HG03469 (cell line): ENCODE data around the gene STUB1.

Experiments used
- ATAC-seq: cut with Tn5 transposase; IDR thresholded peaks from one replicate; pipeline ENCODE4 v1.9.1; 2021; ENCODE audit warnings: mild to moderate bottlenecking, moderate library complexity, moderate number of reproducible peaks; ENCODE audit not compliant: unreplicated experiment

STUB1 gene

DNA sequence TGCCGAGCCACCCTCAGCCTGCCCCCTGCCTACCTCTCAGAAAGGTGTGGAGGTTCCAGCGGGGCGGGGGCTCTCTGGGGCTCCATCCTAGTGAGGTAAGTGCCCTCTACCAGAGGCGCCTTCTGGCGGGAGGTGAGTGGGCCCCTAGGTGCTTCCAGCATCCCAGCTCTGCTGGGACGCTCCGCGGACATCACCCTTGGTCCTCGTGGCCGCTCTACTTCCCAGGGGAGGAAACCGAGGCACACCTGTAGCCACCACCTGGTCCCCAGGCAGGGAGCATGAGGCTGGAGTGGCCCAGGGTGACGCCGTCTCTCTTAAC is 37.2 kb upstream of the STUB1 start:
- ATAC-seq, result no peak

DNA sequence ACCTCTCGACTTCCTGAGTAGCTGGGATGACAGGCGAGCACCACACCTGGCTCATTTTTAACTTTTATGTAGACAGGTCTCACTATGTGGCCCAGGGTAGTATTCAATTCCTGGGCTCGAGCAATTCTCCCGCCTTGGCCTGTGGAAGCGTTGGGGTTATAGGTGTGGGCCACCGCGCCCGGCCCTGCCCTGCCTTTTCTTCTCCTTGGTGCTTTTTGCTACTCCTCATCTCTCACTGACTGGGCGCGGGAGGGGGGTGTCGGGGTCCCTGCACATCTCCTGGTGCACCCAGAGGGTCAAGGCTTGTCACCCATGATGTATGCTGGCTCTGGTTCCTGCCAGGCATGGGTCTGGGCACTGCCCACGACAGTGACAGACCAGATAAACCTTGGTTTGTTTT is 35.7 kb upstream of the STUB1 start:
- ATAC-seq, result no peak

DNA sequence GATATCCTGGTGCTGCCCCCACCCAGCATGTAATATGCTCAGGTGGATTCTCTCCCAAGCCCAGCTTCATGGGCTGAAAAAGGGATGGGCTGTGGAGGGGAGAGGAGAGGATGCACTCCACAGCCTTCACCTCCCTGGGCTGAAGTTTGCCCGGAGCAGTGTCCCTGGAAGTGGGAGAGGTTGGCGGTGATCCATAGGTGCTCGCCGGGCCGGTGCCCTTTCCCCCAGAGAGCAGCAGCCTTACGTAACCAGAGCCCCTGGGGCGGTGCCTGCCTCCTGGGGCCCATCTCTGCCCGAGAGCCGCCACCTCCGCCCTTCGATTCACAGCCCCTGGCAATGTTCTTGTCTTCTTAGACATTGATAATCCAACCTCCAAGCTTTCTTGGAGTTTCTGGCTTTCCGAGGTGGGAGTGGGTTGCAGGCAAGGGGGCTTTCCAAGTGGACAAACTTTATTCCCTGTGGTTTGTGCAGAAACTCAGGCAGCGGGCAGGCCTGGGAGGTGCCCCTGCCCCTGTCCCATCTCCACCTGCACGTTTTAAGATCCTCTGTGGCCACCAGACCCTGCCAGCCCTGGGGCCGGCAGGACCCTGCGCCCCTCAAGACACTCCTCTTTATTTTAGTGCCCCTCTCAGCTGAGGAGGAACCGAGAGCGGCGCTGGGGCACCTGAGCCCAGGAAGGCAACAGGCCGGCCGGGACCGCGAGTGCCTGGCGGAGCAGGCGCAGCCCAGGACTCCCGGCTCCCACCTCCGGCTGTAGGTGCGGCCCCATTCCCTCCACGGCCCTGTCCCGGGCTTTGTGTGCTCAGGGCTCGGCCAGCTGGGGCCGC is 34.1 kb upstream of the STUB1 start:
- no peak for ATAC-seq

DNA sequence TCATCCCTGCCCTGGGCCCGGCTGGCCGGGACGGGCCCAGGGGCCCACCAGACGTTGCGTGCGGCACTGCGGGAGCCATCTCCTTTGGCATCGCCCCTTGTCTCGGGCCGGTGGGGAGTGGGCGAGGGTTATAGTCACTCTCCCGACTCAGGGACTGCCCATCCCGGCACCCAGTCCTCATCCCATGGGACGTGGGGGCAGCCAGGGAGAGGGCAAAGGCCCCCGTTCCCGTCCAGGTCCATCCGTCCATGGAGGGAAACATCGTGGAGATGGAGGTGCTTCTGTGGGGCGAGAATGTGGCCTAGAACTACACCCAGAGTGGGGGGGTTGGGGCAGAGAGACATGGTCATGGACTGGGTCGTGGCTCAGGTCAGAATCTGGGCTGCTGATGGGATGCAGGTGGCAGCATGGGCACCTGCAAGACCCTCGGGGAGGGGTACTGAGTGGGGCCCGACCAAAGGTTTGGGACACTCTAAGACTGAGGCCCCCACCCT is 33.5 kb upstream of the STUB1 start:
- ATAC-seq, result no peak

DNA sequence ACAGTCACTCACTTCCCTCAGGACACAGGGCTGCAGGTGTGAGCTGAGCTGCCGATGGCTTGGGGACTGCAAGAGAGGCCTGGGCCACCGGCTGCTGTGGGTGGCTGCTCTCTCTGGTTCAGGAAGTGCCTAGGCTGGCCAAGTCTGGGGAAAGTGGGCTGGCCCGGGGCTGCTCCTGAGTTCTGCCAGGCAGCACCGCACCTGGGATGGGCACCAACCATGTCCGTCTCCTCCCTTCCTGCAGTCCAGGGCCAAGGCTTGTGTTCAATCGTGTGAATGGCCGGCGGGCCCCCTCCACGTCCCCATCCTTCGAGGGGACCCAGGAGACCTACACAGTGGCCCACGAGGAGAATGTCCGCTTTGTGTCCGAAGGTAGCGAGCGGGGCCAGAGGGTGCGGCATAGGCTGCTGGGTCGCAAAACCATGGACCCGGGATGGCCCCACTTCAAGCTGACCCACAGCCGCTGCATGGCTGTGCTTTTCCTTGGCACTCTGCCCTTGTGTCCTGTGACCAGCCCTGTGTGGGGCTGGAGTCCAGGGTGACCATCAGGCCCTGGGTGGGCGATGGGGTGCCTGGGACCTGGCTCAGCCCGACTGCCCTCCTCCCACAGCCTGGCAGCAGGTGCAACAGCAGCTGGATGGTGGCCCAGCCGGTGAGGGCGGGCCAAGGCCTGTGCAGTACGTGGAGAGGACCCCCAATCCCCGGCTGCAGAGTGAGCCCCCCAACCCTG is 32.9 kb upstream of the STUB1 start:
- no peak for ATAC-seq

DNA sequence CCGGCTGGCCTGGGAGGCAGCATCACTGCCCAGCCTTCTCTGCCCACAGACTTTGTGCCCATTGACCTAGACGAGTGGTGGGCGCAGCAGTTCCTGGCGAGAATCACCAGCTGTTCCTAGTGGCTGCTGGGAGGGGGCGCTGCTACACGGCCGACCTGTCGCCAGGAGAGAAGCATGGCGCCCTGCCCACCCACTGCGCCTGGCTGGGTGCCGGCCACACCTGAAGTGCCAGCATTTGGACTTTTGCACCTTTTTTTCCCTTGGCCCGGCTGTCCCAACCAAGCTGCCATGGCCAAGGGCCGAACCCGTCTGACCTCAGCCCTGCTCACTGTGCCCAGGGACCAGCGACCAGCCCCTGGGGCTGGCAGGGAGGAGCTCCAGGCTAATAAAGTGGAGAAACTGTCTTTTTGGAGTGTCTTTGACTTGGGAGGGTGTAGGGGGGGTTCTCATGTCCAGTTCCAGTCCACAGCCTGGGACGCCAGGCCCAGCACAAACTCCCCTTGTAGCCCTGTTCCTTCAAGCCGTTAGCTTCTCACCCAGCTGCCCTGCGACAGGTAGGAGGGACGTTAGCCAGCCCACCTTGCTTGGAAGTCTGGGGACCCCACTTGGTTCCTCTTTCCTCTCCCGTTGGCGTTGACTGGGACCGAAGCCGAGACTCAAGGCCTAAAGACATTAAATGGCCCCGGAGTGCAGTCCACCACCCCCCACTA is 32.0 kb upstream of the STUB1 start:
- ATAC-seq, result no peak

DNA sequence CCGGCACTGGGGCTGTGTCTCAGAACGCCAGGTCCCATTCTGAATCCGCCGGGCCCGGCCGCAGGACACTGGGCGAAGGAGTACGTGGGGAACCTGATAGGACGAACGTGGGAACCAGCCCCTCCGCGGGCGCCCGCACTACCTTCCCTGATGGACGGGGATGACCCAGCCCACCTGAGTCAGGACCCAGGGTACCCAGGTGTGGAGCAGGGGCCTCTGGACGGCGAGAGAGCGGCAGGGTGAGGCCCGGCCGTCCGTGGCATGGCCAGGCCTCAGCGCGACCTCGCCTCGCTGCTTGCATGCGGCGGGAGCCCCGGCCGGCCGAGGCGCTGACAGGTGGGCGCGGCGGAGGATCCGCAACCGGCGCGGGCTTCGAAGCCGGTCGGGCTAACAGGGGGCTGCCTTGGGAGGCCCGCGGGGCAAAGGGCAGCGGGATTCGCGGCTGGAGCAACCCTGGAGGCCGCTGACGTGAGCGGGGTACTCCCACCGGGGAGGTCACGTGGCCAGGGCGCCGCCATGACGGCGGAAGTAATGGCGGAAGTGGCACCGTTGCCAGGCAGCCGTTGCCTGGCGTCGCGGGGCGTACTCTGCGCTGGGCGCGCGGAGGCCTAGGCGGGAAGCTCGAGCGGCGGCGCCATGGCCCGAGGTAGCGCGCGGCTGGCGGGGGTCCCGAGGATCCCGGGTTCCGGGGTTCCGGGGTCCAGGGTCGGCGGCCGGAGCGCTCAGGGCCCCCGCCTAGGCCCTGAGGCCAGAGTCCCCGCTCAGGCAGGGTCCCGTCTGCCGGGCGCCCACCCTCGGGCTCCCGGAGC is 31.2 kb upstream of the STUB1 start, which contains the start of gene WDR90:
TSS of gene WDR90 (plus strand) at position 585 of the 809 bp plus-strand sequence. CDS start at position 637, 52 bp downstream.
- peak; percentile 59 for ATAC-seq

DNA sequence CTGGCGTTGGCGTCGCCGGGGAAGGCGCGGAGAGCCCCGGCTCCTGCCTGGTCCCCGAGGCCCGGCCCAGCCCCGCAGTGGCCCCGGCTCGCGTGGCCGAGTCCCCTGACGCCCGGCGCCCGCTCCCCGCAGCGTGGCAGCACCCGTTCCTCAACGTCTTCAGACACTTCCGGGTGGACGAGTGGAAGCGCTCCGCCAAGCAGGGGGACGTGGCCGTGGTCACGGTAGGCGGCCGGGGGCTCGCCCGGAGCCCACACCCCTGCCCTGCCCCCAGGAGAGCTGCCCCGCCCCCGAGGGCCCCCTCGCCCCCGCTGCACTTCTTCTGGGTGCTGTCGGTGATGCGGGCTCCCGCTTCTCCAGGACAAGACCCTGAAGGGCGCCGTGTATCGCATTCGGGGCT is 30.6 kb upstream of the STUB1 start:
- peak; percentile 1 for ATAC-seq

DNA sequence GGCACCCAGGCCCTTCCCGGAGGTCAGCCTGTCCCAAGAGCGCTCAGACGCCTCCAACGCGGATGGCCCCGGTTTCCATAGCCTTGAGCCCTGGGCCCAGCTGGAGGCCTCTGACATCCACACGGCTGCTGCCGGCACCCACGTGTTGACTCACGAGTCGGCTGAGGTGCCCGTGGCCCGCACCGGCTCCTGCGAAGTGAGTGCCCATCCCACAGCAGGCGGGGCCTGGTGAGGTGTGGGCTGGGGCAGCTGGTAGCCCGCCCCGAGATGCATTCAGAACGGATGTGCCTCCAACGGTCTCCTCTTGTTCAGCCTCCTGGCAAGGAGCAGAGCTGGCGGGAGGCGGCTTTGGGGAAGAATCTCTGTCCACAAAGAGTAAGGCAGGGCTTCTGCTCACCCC is 28.4 kb upstream of the STUB1 start:
- no peak for ATAC-seq

DNA sequence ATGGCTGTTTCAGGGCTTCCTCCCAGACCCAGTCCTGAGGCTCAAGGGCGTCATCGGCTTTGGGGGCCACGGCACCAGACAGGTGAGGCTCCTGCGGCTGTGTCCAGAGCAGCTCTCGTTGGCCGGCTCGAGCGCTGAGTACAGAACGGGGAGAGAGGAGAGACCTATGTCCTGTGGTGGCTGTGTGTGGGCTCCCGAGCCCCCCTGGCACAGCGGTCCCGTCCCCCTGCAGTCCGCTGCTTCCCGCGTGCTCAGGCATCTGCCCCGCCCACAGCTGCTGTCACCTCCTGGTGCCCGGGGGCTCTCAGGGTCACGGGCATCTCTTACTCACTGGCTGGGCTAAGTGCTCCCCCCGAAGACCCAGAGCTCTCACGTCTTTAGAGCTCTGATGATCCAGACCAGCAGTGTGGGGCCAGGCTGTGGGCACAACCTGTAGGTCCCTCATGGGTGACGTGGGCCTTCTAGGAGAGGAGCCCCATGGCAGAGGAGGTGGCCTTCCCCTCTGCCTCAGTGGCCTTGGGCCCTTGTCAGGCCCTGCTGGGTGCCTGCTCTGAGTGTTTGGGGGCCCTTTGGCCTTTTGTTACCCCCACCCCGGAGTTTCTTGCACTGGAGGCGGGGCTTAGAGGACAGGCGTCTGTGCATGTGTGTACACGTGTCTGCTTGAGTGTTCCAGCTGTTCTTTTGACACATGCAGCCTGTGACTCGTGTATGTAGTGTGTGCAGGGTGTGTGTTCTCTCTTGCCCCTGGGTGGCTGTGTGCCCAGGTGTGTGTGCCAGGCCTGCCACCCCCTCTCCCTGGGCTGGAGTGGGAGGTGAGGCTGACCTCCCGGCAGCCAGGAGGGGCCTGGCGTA is 27.5 kb upstream of the STUB1 start:
- ATAC-seq, result no peak

DNA sequence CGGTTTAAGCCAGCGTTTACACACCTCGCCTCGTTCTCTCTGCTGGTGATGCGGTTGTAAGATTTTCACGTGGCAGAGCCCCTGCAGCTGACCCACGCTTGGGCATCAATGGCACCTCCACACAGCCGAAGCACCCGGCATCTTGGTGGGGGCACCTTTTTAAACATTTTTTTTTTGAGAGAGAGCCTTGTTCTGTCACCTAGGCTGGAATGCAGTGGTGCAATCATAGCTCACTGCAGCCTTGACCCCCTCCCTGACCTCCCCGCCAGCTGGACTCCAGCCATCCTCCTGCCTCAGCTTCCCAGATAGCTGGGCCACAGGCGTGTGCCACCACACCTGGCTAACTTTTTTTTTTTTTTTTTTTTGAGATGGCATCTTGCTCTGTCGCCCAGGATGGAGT is 26.2 kb upstream of the STUB1 start:
- ATAC-seq, result no peak

DNA sequence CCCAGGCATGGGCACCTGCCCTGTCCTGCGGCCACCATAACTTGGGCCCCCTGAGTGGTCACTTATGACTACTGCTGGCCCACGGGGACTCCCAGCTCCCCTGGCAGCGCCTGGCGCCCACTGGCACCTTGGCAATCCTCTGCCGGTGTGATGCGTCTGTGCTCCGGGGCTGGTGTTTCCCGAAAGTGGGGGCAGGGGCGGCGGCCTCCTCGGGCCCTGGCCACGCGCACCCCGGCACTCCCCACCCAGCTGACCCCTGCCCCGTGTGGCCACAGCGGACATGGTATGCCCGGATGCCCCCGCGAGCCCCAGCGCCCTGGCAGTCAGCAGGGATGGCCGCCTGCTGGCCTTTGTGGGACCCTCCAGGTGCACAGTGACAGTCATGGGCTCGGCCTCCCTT is 22.7 kb upstream of the STUB1 start:
- ATAC-seq, result no peak

DNA sequence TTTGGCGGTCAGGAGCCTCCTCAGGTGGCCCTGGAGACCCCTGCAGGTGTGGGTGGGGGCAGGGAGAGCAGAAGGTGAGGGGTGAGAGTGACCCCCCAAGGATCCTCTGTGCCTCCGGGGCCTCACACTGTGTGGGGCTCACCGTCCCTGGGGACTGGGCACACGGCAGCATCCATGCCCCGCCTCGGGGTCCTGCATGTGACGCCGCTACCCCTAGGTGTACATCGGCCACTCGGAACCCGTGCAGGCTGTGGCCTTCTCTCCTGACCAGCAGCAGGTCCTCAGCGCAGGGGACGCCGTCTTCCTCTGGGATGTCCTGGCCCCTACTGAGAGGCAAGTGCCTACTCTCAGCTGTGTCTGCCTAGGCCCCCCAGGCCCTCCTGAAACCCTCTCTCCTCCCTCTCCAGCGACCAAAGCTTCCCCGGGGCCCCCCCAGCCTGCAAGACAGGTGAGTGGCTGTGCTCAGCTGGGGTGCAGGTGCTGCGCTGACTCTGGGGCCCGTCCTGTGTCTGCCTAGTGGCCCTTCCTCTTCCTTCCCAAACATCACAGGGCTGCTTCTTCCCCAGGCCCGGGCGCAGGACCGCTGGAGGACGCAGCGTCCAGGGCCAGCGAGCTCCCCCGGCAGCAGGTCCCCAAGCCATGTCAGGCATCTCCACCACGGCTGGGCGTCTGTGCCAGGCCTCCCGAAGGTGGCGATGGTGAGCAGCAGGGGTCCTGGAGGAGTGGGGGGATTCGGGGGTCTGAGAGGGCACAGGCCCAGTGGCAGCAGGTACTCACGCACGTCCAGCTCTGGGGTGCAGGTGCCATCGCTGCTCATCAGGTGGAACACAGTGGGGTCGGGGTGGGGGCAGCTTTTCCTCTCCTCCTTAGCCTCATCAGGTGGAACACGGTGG is 21.3 kb upstream of the STUB1 start:
- no peak for ATAC-seq

DNA sequence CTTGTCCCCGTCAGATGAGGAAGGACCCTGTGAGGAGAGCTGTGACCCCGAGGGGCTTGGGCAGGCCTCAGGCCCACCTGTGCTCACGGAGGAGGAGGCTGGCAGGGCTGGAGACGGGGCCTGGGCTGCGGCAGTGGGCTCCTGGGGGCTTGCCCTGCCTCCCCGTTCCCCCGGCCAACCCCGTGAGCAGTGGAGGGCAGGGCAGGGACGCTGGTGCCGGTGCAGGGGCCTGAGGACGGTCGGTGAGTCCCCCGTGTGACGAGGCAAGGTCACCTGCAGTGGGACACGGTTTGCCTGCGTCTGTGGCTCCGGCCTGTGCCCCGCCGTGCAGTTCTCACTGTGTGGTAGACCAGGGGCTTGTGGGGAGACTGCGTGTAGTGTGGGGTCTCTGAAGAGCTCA is 20.6 kb upstream of the STUB1 start:
- no peak for ATAC-seq

DNA sequence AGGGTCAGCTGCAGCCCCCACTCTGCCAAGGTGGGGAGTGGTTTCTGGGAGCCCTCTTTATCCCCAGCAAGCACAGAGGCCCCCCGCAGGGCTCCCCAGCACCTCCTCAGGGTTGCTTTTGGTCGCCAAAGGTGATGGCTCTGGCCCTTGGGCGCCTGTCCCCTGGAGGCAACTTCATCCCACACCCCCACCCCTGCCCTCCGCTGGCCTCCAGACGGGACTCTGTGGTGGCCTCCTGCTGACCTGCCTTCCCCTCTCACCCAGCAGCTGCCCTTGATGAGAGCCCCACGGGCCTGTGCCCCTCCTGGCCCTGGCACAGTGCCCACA is 20.1 kb upstream of the STUB1 start:
- no peak for ATAC-seq

DNA sequence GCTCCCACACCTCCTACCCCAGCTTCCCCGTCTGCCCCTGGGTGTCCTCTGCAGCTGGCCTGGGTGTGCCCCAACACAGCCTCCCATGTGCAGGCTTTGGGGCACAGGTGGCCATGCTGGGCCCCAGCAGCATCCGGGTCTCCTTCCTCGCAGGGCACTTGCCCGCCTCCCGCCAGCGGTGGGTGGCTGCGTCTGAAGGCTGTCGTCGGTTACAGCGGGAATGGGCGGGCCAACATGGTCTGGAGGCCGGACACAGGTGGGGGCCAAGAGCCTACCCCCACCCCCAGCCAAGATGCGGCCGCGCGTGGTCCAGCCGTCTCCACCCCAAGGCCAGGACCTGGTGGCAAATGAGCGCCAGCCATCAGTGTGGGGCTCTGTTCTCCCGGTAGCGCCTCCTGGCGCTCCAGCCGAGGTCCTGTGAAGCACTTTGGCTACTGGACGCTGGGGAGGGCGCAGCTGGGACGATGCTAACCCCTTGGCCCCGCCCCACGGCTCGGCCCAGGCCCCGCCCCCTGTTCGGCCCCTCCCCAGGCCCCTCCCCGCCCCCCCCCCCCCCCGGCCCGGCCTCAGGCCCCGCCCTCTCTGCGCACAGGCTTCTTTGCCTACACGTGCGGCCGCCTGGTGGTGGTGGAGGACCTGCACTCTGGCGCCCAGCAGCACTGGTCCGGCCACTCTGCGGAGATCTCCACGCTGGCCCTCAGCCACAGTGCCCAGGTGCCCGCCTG is 19.6 kb upstream of the STUB1 start:
- ATAC-seq, result no peak

DNA sequence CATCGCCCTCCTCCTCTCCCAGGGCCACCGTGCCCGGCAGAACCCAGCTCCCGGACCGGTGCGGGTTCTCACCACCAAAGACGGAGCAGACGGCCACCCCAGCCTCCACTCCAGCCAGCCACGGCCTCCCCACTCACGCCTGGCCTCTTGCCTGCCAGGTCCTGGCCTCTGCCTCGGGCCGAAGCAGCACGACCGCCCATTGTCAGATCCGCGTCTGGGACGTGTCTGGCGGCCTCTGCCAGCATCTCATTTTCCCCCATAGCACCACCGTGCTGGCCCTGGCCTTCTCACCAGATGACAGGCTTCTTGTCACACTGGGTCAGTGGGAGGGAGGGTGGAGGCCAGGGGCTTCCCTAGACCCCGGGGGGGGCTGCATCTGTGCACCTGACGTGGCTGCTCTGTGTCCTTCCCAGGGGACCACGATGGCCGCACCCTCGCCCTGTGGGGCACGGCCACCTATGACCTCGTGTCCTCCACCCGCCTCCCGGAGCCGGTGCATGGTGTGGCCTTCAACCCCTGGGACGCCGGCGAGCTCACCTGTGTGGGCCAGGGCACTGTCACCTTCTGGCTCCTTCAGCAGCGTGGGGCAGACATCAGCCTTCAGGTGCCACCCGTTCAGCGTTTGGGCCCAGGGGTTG is 18.9 kb upstream of the STUB1 start:
- no peak for ATAC-seq

DNA sequence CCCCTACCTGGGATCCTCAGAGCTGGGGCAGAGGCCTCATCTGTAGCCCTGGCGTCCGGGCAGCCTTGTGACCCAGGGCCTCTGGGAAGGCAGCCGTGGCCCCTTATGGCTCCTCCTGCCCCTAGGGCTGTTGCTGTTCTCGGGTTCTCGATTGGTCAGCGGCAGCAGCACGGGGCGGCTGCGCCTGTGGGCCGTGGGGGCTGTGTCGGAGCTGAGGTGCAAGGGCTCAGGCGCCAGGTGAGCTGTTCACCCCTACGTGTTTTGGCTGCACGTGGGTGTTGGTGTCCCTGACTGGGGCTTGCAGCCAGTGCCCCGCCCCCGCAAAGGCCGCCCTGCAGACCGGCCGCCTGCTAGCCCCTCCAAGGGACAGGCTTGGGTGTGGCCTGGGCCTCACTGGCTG is 18.1 kb upstream of the STUB1 start:
- no peak for ATAC-seq
